GM12801 (cell line): ENCODE data around the gene CREB3L2.

Source experiments
- TF ChIP-seq, protein P1 (sequence below): IDR thresholded peaks from one replicate; pipeline ENCODE4 v1.5.1; 2011; ENCODE audit warnings: control low read depth; ENCODE audit not compliant: insufficient read length; ENCODE audit errors: extremely low read depth

CREB3L2 gene

DNA sequence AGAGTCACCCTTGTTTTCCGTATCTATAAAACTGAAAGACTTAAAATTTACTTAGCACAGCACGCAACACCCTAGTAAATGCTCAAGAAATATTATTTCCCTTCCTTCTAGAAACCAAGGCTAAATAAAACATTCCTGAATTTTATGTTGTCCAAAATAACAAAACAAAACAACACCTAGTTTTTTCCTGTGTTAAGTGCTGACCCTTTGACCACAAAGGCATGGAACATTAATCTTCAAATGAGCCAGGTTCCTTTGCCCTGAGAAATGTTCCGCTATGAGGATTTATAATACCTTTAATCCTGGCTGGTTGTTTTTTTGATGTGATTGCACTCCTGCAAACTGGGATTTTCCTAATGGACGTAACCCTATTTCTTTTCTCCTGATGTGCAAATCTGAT is 126.1 kb downstream of the CREB3L2 start:
- TF ChIP-seq, protein P1, sequence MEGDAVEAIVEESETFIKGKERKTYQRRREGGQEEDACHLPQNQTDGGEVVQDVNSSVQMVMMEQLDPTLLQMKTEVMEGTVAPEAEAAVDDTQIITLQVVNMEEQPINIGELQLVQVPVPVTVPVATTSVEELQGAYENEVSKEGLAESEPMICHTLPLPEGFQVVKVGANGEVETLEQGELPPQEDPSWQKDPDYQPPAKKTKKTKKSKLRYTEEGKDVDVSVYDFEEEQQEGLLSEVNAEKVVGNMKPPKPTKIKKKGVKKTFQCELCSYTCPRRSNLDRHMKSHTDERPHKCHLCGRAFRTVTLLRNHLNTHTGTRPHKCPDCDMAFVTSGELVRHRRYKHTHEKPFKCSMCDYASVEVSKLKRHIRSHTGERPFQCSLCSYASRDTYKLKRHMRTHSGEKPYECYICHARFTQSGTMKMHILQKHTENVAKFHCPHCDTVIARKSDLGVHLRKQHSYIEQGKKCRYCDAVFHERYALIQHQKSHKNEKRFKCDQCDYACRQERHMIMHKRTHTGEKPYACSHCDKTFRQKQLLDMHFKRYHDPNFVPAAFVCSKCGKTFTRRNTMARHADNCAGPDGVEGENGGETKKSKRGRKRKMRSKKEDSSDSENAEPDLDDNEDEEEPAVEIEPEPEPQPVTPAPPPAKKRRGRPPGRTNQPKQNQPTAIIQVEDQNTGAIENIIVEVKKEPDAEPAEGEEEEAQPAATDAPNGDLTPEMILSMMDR, result no peak

DNA sequence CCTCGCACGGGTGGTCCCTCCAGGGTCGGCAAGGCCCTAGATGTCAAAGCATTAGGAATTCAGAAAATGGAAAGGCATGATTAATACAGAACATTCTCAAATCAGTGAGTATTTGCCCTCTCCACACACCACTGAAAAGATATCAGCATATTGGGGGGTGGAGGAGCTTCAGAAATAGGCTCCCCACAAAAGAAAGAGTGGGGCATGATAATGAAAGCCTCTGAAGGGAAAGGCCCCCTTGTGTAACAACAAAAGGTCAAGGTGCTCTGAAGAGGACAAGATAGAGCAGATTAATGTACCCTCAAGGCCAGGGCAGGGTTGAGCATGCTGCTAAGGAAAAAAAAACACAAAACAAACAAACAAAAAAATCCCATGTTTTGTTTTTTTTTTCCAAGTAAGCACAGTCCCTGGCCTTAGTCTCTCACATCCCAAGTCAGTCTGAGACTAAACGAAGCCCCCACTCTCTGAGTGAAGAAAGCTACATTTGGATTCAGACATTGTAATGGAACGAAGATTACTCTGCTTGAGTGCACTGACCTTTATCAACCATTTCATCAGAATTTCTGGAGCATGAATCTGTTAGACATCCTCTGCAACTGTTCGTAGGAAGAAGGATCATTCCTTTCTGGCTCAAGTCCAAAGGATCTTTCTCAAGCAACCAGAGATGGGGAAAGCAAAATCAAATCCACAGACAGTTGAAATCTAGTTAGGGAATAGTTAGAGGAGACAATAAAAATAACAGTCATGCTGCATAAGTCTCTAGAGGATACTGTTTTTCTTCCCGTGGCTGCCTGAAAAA is 127.7 kb downstream of the CREB3L2 start:
- TF ChIP-seq, protein P1, result no peak

DNA sequence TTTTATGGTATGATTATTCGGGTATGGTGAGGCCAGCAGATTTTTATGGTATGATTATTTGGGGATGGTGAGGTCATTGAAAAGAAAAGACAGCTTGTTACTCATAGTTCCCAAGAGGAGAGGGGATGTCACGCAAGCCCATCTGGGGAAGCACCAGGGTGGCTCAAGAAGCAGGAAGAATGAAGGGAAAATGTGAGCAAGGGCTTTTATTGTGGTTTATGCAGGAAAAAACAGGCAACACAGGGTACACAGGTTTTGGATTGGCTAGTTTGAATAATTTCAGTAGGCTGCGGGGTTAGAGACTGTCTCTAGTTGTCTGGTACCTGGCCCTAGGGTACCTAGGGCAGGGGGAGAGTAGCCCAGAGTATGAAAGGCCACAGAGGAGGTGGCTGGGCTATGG is 128.4 kb downstream of the CREB3L2 start:
- TF ChIP-seq, protein P1, result no peak

DNA sequence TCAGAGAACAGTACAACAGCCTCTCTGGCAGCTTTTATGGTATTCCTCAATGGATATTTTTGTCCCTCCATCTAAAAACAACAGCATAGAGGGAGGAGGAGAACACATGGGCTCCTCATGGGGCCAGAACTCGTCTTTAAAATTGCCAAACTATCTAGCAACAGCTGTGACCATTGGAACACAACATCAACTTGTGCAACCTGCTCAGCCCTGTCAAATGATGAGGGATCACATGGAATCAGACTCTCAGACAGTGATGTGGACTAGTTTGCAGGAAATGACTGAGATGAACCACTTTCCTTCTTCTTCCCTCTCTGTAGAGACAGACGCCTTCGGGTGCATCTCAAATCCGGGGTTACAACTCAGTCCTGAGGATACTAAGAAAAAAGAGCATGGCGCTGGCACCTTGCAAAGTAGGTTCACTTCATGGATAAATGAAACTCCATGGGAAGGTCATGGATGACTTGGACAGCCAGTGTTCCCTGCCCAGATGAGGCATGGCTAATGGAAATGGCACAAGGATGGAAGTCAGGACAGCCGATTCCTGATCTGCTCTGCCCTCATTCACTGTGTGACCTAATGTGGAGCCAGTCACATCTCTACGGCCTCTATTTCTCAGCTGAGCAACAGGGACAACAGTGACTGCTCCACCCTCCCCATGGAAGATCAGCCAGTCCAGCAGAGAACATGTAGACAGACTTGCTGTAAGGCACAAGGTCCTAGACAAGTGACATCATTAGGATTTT is 130.5 kb downstream of the CREB3L2 start:
- TF ChIP-seq, protein P1, result no peak

DNA sequence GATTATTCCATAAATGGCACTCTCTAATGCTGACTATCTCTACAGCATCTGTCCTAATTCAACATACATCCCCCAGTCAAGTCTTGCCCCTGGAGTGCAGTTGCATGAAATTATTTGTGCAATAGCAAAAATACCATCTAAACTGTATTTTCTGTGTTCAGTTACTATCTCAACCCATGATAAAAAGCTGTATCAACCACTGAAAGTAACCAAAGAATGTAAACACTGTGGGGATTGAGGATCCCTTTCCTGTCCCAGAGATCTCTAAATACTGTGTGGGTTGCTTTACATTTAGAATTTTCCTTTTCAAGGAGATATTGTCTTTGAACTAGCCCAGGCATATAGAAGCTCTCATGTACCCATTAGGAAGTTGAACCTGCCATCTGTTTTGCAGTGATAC is 131.2 kb downstream of the CREB3L2 start:
- TF ChIP-seq, protein P1, result no peak

DNA sequence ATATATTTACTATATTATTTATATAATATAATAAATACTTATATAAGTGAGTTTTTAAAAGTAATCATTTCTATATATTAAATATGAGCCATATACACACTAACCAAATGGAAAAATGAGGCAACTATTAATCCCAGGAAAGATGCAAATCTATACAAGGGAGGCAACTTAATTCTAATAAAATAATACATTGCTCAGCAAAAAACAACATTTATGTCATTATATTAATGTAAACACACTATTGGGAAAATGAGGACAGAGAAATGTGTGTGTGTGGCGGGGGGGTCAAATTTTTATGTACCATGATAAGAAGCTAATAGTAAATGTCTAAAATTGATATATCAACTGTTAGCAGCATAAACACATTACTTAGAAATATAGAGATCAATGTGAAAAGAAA is 131.8 kb downstream of the CREB3L2 start:
- TF ChIP-seq, protein P1, result no peak

DNA sequence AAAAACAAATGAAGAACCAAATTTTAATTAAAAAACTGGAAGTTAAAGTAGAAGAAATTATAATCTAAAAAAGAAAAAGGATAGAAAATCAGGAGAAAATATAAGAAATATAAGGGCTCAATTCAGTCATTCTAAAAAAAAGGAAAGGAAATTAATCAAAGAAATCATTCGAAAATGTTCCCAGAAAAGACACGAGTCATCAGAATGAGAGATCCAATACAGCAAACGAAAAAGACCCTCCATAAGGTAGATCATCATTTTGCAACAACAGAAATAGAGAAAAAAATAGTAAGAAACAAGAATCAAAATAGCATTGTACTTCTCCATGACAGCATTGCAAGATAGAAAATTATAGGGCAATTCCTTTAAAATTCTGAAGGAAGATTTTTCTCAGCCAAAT is 132.6 kb downstream of the CREB3L2 start:
- TF ChIP-seq, protein P1, result no peak
